H1 (cell line): ENCODE measurements around the gene PREX1. TPM values are rescaled to one million over a fixed set of nuclear protein-coding genes. Genes with fewer than 3 reads are reported as not detected.

Source experiments
- CTCF ChIA-PET: fragments of 300-600 bp; sonication (Branson Sonifier 250); formaldehyde crosslinking; loops from one replicate; lab custom pipeline; 2021; ENCODE audit not compliant: partially characterized antibody; lab: Charles Lee
- POLR2A ChIA-PET: fragments of 300-600 bp; sonication (Branson Sonifier 250); formaldehyde crosslinking; loops from one replicate; lab custom pipeline; 2021; ENCODE audit warnings: inconsistent platforms; ENCODE audit not compliant: partially characterized antibody; lab: Charles Lee
- DNase-seq, 2 experiments: peaks; one replicate each; pipeline versions ENCODE4 v3.0.0 to v3.0.0-alpha.2; 2010 to 2022; ENCODE audit warnings: low spot score in 2 of 2, low read depth in 1 of 2, mixed read lengths in 1 of 2
- FAIRE-seq: peaks from 2 replicates; lab custom pipeline; 2011; peaks lifted over from hg19 to GRCh38; lab: Jason Lieb, UNC
- H2AFZ ChIP-seq: 2 replicates; pipeline ENCODE4 v1.8.1; 2012; ENCODE audit warnings: low read length, inconsistent platforms
- H2AK5ac ChIP-seq: 2 replicates; pipeline ENCODE4 v1.6.1; 2013; ENCODE audit warnings: low read depth, low read length
- H2BK120ac ChIP-seq: replicated peaks from 2 replicates; pipeline ENCODE3; 2013; ENCODE audit warnings: low read depth, low read length, inconsistent platforms
- H2BK12ac ChIP-seq: 2 replicates; pipeline ENCODE4 v1.6.1; 2013; ENCODE audit warnings: low read depth, low read length
- H2BK15ac ChIP-seq: 2 replicates; pipeline ENCODE4 v1.6.1; 2013; ENCODE audit warnings: low read length
- H2BK20ac ChIP-seq: 2 replicates; pipeline ENCODE4 v1.6.1; 2013; ENCODE audit warnings: low read length
- H2BK5ac ChIP-seq: 2 replicates; pipeline ENCODE4 v1.6.1; 2013; ENCODE audit warnings: low read depth, low read length
- H3K14ac ChIP-seq: 2 replicates; pipeline ENCODE4 v1.6.1; 2013; ENCODE audit warnings: inconsistent platforms; ENCODE audit not compliant: insufficient read length
- H3K18ac ChIP-seq: 2 replicates; pipeline ENCODE4 v1.6.1; 2013; ENCODE audit warnings: low read length; ENCODE audit errors: extremely low read depth
- H3K23ac ChIP-seq: 2 replicates; pipeline ENCODE4 v1.6.1; 2013; ENCODE audit warnings: inconsistent platforms; ENCODE audit not compliant: insufficient read length
- H3K23me2 ChIP-seq: 2 replicates; pipeline ENCODE4 v1.6.1; 2013; ENCODE audit warnings: low read depth, low read length
- H3K27ac ChIP-seq: 2 replicates; pipeline ENCODE4 v1.6.1; 2011; ENCODE audit warnings: low read depth, low read length, inconsistent platforms
- H3K27me3 ChIP-seq, 4 experiments: replicated peaks in 1 of 4; 1 replicate in 1 of 4; 2 replicates in 3 of 4; pipeline versions ENCODE4 v1.6.1 to v1.8.1; 2011 to 2013; ENCODE audit warnings: low read length in 3 of 4, mild to moderate bottlenecking in 3 of 4, inconsistent platforms in 2 of 4, mixed read lengths in 2 of 4, moderate library complexity in 1 of 4; ENCODE audit not compliant: control insufficient read depth in 3 of 4, insufficient read depth in 3 of 4; ENCODE audit errors: extremely low read depth in 1 of 4
- H3K36me3 ChIP-seq, 4 experiments: 2 replicates each; pipeline versions ENCODE4 v1.6.1 to v1.8.1; 2011 to 2013; ENCODE audit warnings: mild to moderate bottlenecking in 4 of 4, low read length in 3 of 4, moderate library complexity in 2 of 4, control low read depth in 1 of 4, inconsistent platforms in 1 of 4; ENCODE audit not compliant: insufficient read depth in 4 of 4, control insufficient read depth in 2 of 4
- H3K4ac ChIP-seq: replicated peaks from 2 replicates; pipeline ENCODE3; 2013; ENCODE audit warnings: low read length, low read depth, mixed read lengths, inconsistent platforms; ENCODE audit not compliant: insufficient read length
- H3K4me1 ChIP-seq, 4 experiments: replicated peaks in 1 of 4; 1 replicate in 1 of 4; 2 replicates in 3 of 4; pipeline versions ENCODE4 v1.6.1 to v1.8.1; 2011 to 2013; ENCODE audit warnings: low read length in 3 of 4, inconsistent platforms in 2 of 4, mixed read lengths in 1 of 4; ENCODE audit not compliant: insufficient read depth in 4 of 4, control insufficient read depth in 3 of 4
- H3K4me2 ChIP-seq, 2 experiments: 2 replicates each; pipeline versions ENCODE4 v1.6.1 to v1.8.1; 2011 to 2013; ENCODE audit warnings: low read depth in 2 of 2, low read length in 2 of 2, control low read depth in 1 of 2, inconsistent platforms in 1 of 2, mild to moderate bottlenecking in 1 of 2; ENCODE audit not compliant: insufficient read depth in 1 of 2
- H3K4me3 ChIP-seq, 4 experiments: fragments of 200-600, 300-600 bp in 1 of 4; sonication (generic), shearing (Covaris generic), sonication (Bioruptor Twin) in 1 of 4; 2 replicates each; pipeline versions ENCODE4 v1.5.1 to v1.8.1; 2011 to 2016; ENCODE audit warnings: low read length in 4 of 4, low read depth in 3 of 4, control low read depth in 2 of 4, inconsistent platforms in 2 of 4, mild to moderate bottlenecking in 2 of 4, mixed read lengths in 1 of 4, moderate library complexity in 1 of 4; ENCODE audit not compliant: insufficient read depth in 2 of 4; ENCODE audit errors: extremely low read depth in 1 of 4
- H3K56ac ChIP-seq: replicated peaks from 2 replicates; pipeline ENCODE3; 2013; ENCODE audit warnings: low read depth, mild to moderate bottlenecking, mixed read lengths, low read length, inconsistent platforms; ENCODE audit not compliant: insufficient read length
- H3K79me1 ChIP-seq: 2 replicates; pipeline ENCODE4 v1.6.1; 2013; ENCODE audit warnings: low read depth, low read length, control low read depth
- H3K79me2 ChIP-seq, 2 experiments: 2 replicates each; pipeline versions ENCODE4 v1.6.1 to v1.8.1; 2012 to 2013; ENCODE audit warnings: low read length in 2 of 2, mild to moderate bottlenecking in 2 of 2, inconsistent platforms in 1 of 2; ENCODE audit not compliant: insufficient read depth in 2 of 2, control insufficient read depth in 1 of 2
- H3K9ac ChIP-seq, 4 experiments: replicated peaks in 1 of 4; 1 replicate in 1 of 4; 2 replicates in 3 of 4; pipeline versions ENCODE4 v1.6.1 to v1.8.1; 2011 to 2013; ENCODE audit warnings: low read depth in 3 of 4, low read length in 3 of 4, control low read depth in 2 of 4, mild to moderate bottlenecking in 2 of 4, moderate library complexity in 2 of 4, inconsistent platforms in 1 of 4; ENCODE audit errors: extremely low read depth in 1 of 4
- H3K9me3 ChIP-seq, 2 experiments: 2 replicates each; pipeline versions ENCODE4 v1.6.1 to v1.8.1; 2012 to 2013; ENCODE audit warnings: mild to moderate bottlenecking in 2 of 2, moderate library complexity in 2 of 2, control low read depth in 1 of 2, inconsistent platforms in 1 of 2, low read depth in 1 of 2, low read length in 1 of 2, mixed read lengths in 1 of 2; ENCODE audit not compliant: insufficient read depth in 2 of 2
- H4K20me1 ChIP-seq, 2 experiments: replicated peaks in 1 of 2; 2 replicates each; pipeline versions ENCODE3 to v1.8.1; 2011 to 2013; ENCODE audit warnings: inconsistent platforms in 2 of 2, low read length in 2 of 2, mild to moderate bottlenecking in 1 of 2; ENCODE audit not compliant: insufficient read depth in 2 of 2, control insufficient read depth in 1 of 2
- H4K5ac ChIP-seq: 2 replicates; pipeline ENCODE4 v1.6.1; 2013; ENCODE audit warnings: low read length, low read depth, mixed read lengths, inconsistent platforms; ENCODE audit not compliant: insufficient read length
- H4K8ac ChIP-seq: 2 replicates; pipeline ENCODE4 v1.8.0; 2013; ENCODE audit warnings: mild to moderate bottlenecking, moderate library complexity, low read length, inconsistent platforms; ENCODE audit not compliant: insufficient read depth; ENCODE audit errors: extremely low read depth
- H4K91ac ChIP-seq: replicated peaks from 2 replicates; pipeline ENCODE3; 2013; ENCODE audit warnings: low read length, mixed read lengths, inconsistent platforms; ENCODE audit not compliant: insufficient read length
- BCL11A ChIP-seq, 2 experiments: IDR thresholded peaks; one replicate each; pipeline ENCODE4 v1.6.1; 2011; ENCODE audit warnings: low read depth in 2 of 2, low read length in 2 of 2, mild to moderate bottlenecking in 2 of 2
- CREB1 ChIP-seq: IDR thresholded peaks from 2 replicates; pipeline ENCODE4 v1.6.1; 2012; ENCODE audit warnings: inconsistent platforms
- EGR1 ChIP-seq: IDR thresholded peaks from 2 replicates; pipeline ENCODE4 v1.6.1; 2011; ENCODE audit warnings: low read depth, low read length, borderline replicate concordance
- EZH2 ChIP-seq: fragments of 200-600 bp; sonication (generic); IDR thresholded peaks from 2 replicates; pipeline ENCODE4 v1.7.1; 2012; ENCODE audit warnings: low read depth, mild to moderate bottlenecking, moderate library complexity, low read length, inconsistent platforms; ENCODE audit not compliant: severe bottlenecking
- NANOG ChIP-seq: IDR thresholded peaks from 2 replicates; pipeline ENCODE4 v1.6.1; 2011; ENCODE audit warnings: low read length, low read depth, mild to moderate bottlenecking, inconsistent platforms; ENCODE audit not compliant: insufficient read depth, poor library complexity, severe bottlenecking
- POLR2A ChIP-seq, 2 experiments: IDR thresholded peaks; 1 replicate in 1 of 2; 2 replicates in 1 of 2; pipeline ENCODE4 v1.6.1; 2011; ENCODE audit warnings: low read depth in 2 of 2, low read length in 2 of 2, mild to moderate bottlenecking in 2 of 2; ENCODE audit errors: control extremely low read depth in 1 of 2
- POLR2AphosphoS5 ChIP-seq: IDR thresholded peaks from 2 replicates; pipeline ENCODE4 v1.6.1; 2011; ENCODE audit warnings: low read depth, low read length
- RAD21 ChIP-seq, 2 experiments: IDR thresholded peaks in 1 of 2; conservative IDR thresholded peaks in 1 of 2; 2 replicates each; pipeline ENCODE4 v1.6.1; 2011; ENCODE audit warnings: low read depth in 2 of 2, low read length in 2 of 2, improper control_type of control experiment in 1 of 2, inconsistent platforms in 1 of 2, mild to moderate bottlenecking in 1 of 2, moderate library complexity in 1 of 2
- RFX5 ChIP-seq: IDR thresholded peaks from 2 replicates; pipeline ENCODE4 v1.6.1; 2011; ENCODE audit warnings: low read depth, low read length, improper control_type of control experiment, borderline replicate concordance
- ZNF274 ChIP-seq: IDR thresholded peaks from 2 replicates; pipeline ENCODE4 v1.7.0; 2012; ENCODE audit warnings: low read length, borderline replicate concordance; ENCODE audit errors: extremely low read depth
- WGBS, 2 experiments: shearing (Covaris generic) in 1 of 2; methylation state at CpG; one replicate each; pipeline versions ENCODE4 v1.1.6 to v1.1.7; 2013 to 2015; ENCODE audit warnings: low lambda C conversion rate in 2 of 2, mixed read lengths in 2 of 2, inconsistent platforms in 1 of 2, low coverage in 1 of 2, missing lambda C conversion rate in 1 of 2; ENCODE audit not compliant: insufficient replicate concordance in 2 of 2, insufficient coverage in 1 of 2, insufficient read length in 1 of 2; ENCODE audit errors: extremely low coverage in 1 of 2, missing lambda C conversion rate in 1 of 2; 5-methylcytosine and 5-hydroxymethylcytosine counted together
- polyA plus RNA-seq, 7 experiments: library from polyadenylated mRNA; depleted of rRNA in 3 of 7; stranded (reverse) in 5 of 7; unstranded in 2 of 7; fragments of >200 nt in 5 of 7; fragments of 200-250 nt in 2 of 7; gene quantifications; 1 replicate in 5 of 7; 2 replicates in 1 of 7; 4 replicates in 1 of 7; pipeline versions ENCODE4 v1.2.1 to v1.2.3, GENCODE V29; 2011 to 2013; ENCODE audit warnings: missing spikeins in 2 of 7, mixed read lengths in 2 of 7
- total RNA-seq: library from RNA; stranded (reverse); fragmentation: NEBNext Ultra II Directional; extraction: Animal tissue kit (Norgen Biotek cat#: 25700); gene quantifications from 2 replicates; pipeline ENCODE4 v1.2.1, GENCODE V29; 2021
- TF ChIP-seq, protein P1 (sequence below): IDR thresholded peaks from 2 replicates; pipeline ENCODE4 v1.6.1; 2012; ENCODE audit warnings: inconsistent platforms
- TF ChIP-seq, protein P2 (sequence below): IDR thresholded peaks from 2 replicates; pipeline ENCODE4 v1.6.1; 2011; ENCODE audit warnings: low read length, improper control_type of control experiment

Gene PREX1
- total and polyA plus RNA-seq, 2 of the 8 experiments (the other 6 are each of a cell fraction or from before 2014, with no cell fraction given): 10.7 to 12.8 TPM

DNA sequence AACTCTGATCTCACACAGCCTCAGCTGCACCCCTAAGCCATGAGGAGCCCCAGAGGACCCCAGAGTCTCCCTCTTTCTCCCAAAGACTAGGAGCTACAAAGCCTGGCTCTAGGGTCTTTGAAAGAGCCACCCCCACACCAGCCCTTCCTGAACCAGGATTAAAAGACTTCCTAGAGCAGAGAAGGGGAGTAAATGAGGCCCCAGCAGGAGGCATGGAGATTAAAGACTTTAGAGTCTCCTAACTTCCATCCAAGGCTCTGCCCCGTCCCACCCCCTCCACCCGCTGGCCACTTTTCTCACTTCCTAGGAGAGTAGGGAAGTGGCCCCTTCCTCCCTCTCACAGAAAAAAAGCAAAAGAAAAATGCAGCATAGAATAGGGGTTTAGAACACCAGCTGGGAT, 1.7 kb downstream of the PREX1 start:
- H2AK5ac ChIP-seq: no peak overlapping the region
- no peak overlapping the region for H3K9ac ChIP-seq
- FAIRE-seq (no peak), DNase-seq (peak; percentile 15 to 59)
- no peak for TF ChIP-seq EZH2
- TF ChIP-seq RAD21 (IDR thresholded peaks at IDR 0.05 in 1 of 2, conservative IDR thresholded peaks at IDR 0.05 in 1 of 2; ENCODE audit: low read depth in 2 of 2, low read length in 2 of 2): peak in 1 of 2 experiments; percentile 2; a peak in 1 of 4 replicates
- TF ChIP-seq POLR2AphosphoS5: no peak
- TF ChIP-seq RFX5: no peak
- TF ChIP-seq, protein P1, sequence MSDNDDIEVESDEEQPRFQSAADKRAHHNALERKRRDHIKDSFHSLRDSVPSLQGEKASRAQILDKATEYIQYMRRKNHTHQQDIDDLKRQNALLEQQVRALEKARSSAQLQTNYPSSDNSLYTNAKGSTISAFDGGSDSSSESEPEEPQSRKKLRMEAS: 0 out of 2 replicates have a peak, but pooled peaks have one; percentile 1
- TF ChIP-seq CREB1: no peak
- peak; percentile 22; the same call in 1 of the 2 replicates for TF ChIP-seq EGR1
- TF ChIP-seq NANOG: peak; percentile 50
- TF ChIP-seq ZNF274: no peak
- no peak for TF ChIP-seq BCL11A (IDR thresholded peaks at IDR 0.05; ENCODE audit: low read depth in 2 of 2, low read length in 2 of 2)
- TF ChIP-seq POLR2A (IDR thresholded peaks at IDR 0.05; ENCODE audit: control extremely low read depth in 1 of 2, low read depth in 2 of 2, low read length in 2 of 2): no peak
- TF ChIP-seq, protein P2, sequence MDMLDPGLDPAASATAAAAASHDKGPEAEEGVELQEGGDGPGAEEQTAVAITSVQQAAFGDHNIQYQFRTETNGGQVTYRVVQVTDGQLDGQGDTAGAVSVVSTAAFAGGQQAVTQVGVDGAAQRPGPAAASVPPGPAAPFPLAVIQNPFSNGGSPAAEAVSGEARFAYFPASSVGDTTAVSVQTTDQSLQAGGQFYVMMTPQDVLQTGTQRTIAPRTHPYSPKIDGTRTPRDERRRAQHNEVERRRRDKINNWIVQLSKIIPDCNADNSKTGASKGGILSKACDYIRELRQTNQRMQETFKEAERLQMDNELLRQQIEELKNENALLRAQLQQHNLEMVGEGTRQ: no peak
- peak overlapping the region; percentile 61 to 85 (median 80); a peak in 6 of 8 replicates for H3K4me3 ChIP-seq
- peak overlapping the region; percentile 73 to 89 for H3K4me2 ChIP-seq
- H3K23ac ChIP-seq: no peak overlapping the region
- CTCF ChIA-PET: interaction anchor here (1.0 to 4.6 kb wide), 4 partner anchors 78 to 169 kb away, joined by 3 to 35 read pairs (median 8); no protein-coding TSS in a partner anchor
- H3K36me3 ChIP-seq: no peaks in the 10 kb centered on the region
- H3K9me3 ChIP-seq: no peaks in the 10 kb centered on the region
- H2BK120ac ChIP-seq: no peak overlapping the region
- peaks cover 7 to 10% of the 10 kb centered on the region in 2 experiments for H4K20me1 ChIP-seq
- peaks cover 0 to 42% (median 26%) of the 10 kb centered on the region in 4 experiments; a peak in 6 of 7 replicates for H3K27me3 ChIP-seq
- no peak overlapping the region for H4K91ac ChIP-seq
- H3K23me2 ChIP-seq: peaks cover 9% of the 10 kb centered on the region; the same call in 1 of the 2 replicates
- H3K4ac ChIP-seq: no peak overlapping the region
- H3K14ac ChIP-seq: no peak overlapping the region
- H3K79me1 ChIP-seq: no peaks in the 10 kb centered on the region
- H2BK15ac ChIP-seq: no peak overlapping the region
- no peak overlapping the region for H2BK20ac ChIP-seq
- H3K27ac ChIP-seq: no peak overlapping the region
- H3K56ac ChIP-seq: no peak overlapping the region
- H2BK5ac ChIP-seq: no peak overlapping the region
- H2BK12ac ChIP-seq: no peak overlapping the region
- 0% methylated on average over 2 of the region's 2 CpGs; no CpG with 5 or more reads in 1 of the 2 experiments for whole genome bisulfite sequencing, 2 experiments
- no peak overlapping the region for H2AFZ ChIP-seq
- H3K79me2 ChIP-seq: peaks cover 0 to 8% of the 10 kb centered on the region in 2 experiments; a peak in 2 of 4 replicates
- no peak overlapping the region for H3K18ac ChIP-seq
- POLR2A ChIA-PET: interaction anchor here (1.2 to 1.9 kb wide), 2 partner anchors 94 to 169 kb away, joined by 3 to 5 read pairs; no protein-coding TSS in a partner anchor
- H3K4me1 ChIP-seq: peaks cover 0 to 9% (median 3%) of the 10 kb centered on the region in 4 experiments; a peak in 5 of 7 replicates
- H4K5ac ChIP-seq: no peak overlapping the region
- H4K8ac ChIP-seq: no peak overlapping the region
